Stimulated activated CD4-positive, alpha-beta T cell treated with anti-CD3 and anti-CD28 coated beads, TNF-alpha, amount 100 ng/mL, for 48 hours (primary cell): ENCODE data around the gene DNAI1.
"Not testable (repeated sequence)": the region's sequence is repeated elsewhere in the genome, so short reads cannot be mapped to it uniquely, and the experiment has no call there.

ENCODE experiments used
- DNase-seq, 3 donors: peaks; one replicate each; pipeline ENCODE4 v3.0.0-alpha.2; 2020; ENCODE audit warnings: low read depth in 3 of 3

The DNAI1 gene

DNA sequence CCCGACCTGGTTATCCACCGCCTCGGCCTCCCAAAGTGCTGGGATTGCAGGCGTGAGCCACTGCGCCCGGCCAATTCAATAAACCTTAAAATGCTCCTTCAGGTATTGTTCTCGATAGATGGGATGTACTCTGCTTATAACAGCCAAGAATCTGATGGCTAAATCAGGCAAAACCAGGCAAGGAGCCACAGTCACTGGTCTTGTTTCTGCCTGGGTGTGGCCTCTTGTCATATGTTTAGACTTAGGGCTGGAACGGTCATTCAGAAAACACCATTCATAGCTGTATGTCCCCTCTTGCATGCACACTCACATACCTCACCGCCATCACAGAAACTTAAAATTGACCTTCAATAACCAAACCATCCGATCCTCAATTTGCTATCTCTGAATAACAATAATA is 8.0 kb upstream of the DNAI1 start:
- DNase-seq = no peak

DNA sequence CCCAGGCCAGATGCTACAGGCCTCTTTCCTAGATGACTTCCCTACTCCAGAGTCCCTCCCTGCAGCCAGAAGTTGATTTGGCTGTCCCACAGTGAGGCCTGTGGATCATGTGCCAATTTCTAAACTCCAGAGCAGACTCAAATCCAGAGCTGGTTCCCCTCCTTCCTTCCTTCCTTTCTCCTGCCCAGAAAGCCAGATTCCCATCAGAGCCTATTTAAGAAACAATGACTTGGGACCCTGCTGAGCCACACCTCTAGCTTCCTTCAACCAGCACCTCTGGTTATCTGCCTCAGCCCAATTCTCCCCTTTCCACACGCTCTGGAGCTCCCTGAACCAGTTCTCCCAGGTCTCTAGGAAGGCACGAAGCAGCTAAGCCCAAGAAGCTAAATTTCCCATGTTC is 7.5 kb upstream of the DNAI1 start:
- DNase-seq = no peak

DNA sequence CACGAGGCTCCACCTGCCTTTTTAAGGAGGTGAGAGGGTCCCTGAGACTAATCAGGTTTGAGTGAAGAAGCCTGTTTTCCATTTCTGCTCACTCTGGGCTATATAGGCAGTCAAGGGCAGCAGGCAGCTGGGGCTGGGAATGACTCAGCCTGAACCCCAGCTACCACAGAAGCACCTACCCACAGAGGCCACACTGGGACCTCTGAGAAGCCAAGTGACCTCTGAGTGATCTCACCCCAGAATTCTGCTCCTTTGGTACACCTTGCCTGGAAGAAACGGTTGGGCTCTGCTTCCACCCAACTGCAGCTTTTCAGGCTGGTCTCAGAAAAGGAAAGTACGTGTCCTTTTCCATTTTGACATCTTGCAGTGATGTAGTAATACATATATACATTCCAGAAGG is 7.1 kb upstream of the DNAI1 start:
- DNase-seq = no peak

DNA sequence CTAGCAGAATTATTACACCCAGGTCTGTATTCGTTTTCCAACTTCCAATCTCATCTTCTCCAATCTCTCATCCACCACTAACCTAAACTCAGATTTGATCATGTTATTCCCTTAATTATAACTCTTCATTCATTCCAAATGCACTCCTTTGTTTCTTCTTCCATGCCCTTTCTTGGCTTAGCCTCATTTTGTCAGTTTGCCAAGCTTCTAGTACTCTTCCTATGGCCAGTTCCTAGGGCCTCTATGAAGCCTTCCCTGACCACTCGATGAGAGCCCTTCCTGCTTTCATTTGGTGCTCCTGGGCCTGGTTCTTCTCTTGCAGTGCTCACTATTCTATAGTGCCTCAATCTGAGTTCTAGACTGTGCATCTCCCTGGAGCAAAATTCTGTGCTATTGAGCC is 6.0 kb upstream of the DNAI1 start:
- DNase-seq = no peak

DNA sequence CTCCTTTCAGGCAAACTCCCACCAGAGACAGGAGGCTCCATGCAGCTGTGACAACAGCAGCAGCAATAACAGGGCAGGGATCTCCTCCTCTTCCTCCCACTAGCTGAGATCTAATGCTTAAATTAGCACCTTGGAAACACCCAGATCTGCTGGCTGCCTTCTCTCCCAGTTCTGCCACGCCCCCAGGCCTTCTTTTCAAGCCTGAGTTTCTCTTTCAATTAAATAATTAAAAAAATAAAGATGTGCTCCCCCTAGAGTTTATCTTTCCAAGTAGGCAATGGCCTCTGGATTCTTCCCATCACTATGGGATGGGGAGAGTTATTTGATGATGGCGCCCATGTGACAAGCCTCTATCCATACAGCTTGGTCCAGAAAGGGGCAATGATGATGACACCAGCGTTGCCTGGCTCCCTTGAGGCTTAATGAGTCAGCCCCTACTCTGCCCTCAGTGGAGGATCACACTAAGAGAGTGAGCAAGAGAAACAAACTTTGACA is 4.0 kb upstream of the DNAI1 start:
- DNase-seq = peak in 1 of 3 donors; percentile 6

DNA sequence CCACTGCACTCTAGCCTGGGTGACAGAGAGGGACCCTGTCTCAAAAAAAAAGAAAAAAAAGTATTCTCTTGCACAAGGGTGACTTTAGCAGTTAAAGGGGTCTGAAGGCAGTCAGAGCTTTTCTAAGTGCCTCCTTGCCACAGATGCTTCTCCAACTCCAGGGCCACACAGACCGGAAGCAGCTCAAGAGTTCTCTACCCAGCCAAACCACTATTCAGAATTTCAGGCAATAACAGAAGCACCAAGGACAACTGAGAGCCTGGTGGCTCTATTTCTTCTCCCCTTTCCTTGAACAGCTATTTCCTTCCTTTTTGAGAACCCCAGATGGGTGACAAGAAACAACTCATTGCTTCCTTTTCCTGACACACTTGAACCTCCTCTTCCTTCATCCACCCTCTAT is 2.5 kb upstream of the DNAI1 start:
- DNase-seq = no peak

DNA sequence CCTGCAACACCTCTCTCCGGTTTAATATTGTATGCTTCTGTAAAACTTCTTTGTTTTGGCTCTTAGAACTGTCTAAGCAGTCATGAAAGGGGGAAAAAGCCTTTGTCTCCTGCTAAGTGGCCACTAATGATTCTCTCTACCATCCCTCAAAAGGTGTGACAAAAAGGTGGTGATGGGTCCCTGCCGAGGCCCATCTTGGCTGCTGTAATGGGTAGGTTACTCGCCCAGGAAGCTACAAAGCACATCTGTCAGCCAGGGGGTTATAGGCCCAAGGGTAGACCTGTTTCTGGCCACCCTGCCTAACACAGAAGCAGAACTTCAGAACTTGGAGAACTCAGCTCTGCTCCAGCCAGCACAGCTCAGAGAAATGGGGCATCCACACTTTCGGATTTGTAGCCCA is 1.9 kb upstream of the DNAI1 start:
- no peak for DNase-seq

DNA sequence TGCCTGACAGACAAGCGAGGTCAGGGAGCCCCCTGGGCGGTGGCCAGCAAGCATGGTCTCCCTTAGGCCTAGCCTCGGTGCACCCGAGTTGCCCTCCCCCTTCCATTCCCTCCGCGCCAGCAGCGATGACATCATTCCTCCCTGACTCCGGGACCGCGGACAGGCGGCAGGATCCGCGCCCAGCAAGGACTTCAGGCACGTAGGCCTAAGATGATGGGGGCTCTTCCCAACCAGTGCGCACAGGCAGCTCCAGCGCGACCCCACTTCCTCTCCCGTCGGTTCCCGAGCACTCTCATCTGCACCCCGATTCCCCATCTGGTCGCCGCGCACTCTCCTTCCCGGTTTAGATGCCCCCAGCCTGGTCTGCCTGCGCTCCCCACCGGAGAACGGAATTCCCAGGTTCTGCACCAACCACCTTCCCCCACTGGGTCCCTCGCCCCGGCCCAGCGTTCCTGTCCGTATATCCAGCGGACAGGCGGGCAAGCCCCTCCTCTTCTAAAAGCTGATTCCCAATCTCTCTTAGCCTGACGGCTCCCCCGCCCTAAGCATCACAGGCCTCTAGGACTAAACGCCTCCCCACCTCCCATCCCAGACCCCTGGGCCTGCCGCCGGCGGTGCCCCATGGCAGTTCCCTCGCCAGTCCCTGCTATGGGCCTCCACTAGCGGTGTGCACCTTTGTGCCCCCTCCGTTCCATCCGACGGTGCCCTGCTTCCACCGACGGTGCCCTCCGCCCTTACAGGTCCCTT is 1.2 kb upstream of the DNAI1 start:
- DNase-seq = peak in 1 of 3 donors; percentile 20

DNA sequence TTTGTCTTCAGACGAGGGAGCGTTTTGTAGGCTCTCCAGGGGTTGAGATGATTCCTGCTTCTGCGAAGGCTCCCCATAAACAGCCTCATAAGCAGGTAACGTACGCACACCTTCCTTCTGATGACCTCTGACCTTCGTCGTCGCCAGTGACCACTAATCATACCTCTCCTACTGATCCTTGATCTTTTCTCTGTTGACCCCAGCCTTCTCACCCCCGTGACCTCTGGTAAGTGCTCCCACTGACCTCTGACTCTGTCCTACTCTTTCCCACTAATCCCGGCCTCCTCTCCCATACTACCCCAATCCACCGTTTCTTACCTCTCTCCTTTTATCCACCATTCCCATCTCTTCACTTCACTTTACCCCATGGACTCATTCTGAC is 345 bp downstream of the DNAI1 start:
- no peak for DNase-seq

DNA sequence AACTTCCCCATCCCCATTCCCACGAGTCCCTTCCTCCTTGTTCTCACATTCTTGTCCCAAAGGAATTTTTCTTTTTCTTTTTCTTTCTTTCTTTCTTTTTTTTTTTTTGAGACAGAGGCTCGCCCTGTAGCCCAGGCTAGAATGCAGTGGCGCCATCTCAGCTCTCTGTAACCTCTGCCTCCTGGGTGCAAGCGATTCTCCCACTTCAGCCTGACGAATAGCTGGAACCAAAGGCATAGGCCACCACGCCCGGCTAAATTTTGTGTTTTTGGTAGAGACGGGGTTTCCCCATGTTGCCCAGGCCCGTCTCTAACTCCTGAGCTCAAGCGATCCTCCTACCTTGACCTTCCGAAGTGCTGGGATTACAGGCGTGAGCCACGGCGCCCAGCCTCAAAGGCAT is 751 bp downstream of the DNAI1 start:
- no peak for DNase-seq

DNA sequence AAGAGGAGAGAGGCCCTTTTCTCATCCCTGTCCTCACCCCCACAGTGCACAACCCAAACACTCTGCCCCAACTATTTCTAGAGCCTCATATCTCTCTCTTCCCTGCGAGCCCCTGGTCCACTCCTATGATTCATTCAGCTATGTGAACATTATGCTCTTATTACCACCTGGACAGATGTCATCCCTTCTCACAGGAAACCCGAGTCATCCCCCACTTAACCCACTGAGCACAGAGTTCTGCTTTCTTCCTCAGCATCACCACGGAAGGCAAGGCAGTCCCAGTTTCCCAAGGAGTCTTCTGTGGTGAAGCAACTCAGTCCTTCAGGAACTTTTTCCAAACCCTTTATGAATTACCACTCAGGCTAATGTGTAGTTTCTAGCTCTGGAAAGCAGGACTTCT is 1.3 kb downstream of the DNAI1 start:
- no peak for DNase-seq

DNA sequence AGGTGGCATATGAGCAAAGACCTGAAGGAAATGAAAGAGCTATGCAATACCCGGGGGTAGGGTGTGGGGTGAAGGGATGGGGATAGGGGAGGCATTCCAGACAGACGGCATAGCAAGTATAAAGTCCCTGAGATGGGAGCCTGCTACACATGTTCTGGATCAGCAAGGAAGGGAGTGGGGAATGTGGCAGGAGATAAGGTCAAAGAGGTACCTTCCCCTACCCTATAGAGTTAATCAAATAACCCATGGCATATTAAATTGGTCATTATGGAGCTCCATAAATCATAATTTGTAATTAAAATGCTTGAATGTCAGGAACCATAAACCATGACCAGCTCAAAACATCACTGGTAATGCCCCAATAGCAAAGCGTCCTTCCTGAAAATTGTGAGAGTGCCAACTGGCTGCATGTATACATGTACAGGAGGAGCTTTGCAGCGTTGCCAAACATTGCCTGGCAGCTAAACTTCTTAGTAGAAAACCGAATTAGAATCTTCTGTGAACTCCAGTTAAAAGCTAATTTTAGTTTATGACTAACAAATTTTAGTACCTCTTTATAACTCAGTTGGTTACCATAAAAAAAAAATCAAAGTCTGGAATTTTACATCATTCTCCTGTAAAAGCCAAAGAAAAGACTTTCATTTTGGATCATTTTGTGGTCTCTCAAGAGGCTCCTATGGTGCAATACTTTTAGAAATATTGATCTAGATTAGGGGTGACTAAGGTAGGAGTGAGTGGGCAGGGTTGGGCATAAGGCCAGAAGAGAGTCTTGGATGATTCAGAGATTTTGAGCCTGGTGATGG is 4.7 kb downstream of the DNAI1 start:
- DNase-seq = peak; percentile 63 to 74 (median 67)

DNA sequence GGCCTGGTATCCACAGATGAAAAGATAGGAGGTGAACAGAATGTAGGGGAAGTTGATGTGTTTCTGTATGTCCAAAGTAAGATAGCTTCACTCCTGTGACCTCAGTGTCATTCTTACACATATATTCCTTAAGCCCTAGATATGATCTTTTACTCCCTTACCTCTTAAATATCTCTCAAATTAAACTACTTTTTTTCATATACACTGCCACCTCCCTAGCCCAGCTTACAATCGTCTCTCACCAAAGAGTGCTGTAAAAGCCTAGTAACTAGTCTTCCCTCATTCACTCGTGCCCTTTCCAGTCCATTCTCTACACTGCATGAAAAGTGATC is 5.3 kb downstream of the DNAI1 start:
- DNase-seq = no peak

DNA sequence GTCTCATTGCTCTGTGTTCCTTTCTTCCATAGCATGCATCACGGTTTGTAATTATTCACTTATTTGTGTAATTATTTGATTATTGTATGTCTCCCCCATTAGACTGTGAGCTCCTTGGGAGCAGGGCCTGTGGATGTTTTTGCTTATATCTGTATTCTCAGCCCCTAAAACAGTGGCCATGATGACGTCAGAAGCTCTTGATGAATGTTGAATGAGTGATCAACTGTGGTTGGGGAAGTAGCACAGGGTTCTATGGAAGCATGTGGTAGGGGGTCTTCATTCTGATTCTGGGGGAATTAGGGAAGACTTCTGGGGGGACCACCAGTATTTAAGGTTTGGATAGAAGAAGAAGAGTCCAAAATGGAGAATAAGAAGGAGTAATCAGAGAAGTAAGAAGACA is 6.0 kb downstream of the DNAI1 start:
- DNase-seq = no peak

DNA sequence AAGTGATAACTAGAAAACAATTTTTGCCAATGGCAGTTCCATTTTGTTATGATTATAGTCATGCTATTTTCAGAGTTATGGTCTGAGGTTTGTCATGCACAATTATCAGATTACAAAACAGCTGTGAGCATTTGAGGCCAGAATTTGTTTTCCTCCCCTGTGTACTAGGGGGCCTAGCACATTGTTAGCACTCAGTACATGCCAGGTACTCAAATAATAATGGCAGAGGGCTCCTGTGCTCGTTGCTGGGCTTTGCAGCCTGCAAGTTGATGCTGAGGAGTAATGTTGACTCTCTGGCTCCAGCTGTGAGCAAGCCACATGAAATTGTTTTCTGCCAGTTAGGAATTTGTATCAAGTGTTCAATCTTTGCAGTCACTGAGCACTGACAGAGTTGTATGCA is 6.9 kb downstream of the DNAI1 start:
- DNase-seq = no peak

DNA sequence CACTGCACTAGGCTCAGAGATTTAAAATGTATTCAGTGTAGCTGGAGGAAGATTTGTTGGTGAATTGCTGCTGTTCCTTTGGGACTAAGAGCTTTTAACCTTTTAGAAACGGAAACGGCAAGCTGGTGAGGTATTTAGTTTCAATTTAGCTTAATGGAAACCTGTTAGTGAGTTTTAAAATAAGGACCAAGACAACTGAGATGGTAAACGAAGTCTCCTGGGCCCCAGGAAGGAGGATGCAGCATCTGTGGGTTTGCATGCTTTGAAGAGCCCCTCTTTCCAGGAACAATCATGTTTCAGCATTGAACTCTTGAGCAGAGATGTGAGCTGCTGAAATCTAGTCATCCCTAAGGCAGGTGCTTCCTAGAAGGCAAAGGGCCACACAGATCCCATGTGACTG is 16.5 kb downstream of the DNAI1 start:
- DNase-seq = no peak

DNA sequence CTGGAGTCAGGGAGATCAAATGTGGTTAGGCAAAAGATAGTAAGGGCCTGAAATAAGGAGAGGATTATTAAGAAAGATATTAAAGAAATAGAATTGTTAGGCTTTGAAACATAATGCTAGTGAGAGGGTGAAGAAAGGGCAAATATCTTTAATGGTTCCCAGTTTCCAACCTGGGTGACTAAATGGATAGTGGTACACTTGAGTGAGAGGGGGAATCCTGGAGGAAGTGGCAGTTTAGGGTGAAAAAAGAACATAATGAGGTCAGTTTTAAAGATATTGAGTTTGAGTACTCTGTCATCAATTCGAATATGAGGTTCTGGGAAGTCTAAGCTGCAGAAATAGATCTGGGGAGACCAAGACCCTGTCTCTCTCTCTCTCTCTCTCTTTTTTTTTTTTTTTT is 18.9 kb downstream of the DNAI1 start:
- DNase-seq = no peak

DNA sequence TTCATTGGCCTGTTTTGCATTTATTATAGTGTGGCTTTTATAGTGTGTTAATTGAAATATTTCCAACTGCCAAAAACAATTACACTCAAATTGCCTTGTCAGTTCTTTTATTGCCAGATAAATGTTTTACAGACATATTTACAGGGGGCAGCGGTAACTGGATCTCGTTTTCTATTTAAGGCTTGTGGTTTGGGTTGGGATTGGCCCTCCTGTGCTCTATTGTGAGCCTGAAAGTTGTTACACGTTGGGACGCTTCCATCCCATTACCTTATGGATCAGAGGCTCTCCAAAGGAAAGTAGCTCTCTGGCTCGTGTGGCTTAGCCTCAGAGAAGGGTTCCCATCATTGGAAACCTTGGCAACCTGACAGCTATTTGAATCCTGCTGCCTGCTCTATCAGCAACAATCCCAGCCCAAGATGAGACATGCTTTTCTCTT is 20.8 kb downstream of the DNAI1 start:
- no peak for DNase-seq

DNA sequence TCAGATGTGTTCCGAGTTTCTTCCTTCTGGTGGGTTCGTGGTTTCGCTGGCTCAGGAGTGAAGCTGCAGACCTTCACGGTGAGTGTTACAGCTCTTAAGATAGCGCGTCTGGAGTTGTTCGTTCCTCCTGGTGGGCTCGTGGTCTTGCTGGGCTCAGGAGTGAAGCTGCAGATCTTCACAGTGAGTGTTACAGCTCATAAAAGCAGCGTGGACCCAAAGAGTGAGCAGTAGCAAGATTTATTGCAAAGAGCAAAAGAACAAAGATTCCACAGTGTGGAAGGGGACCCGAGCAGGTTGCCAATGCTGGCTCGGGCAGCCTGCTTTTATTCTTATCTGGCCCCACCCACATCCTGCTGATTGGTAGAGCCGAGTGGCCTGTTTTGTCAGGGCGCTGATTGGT is 23.0 kb downstream of the DNAI1 start:
- DNase-seq = not testable (repeated sequence)

DNA sequence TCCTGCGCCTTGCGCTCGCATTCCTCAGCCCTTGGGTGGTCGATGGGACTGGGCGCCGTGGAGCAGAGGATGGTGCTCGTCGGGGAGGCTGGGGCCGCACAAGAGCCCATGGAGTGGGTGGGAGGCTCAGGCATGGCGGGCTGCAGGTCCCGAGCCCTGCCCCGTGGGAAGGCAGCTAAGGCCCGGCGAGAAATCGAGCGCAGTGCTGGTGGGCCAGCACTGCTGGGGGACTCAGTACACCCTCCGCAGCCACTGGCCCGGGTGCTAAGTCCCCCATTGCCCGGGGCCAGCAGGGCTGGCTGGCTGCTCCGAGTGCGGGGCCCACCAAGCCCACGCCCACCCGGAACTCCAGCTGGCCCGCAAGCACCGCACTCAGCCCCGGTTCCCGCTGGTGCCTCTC is 24.1 kb downstream of the DNAI1 start:
- DNase-seq = not testable (repeated sequence)

DNA sequence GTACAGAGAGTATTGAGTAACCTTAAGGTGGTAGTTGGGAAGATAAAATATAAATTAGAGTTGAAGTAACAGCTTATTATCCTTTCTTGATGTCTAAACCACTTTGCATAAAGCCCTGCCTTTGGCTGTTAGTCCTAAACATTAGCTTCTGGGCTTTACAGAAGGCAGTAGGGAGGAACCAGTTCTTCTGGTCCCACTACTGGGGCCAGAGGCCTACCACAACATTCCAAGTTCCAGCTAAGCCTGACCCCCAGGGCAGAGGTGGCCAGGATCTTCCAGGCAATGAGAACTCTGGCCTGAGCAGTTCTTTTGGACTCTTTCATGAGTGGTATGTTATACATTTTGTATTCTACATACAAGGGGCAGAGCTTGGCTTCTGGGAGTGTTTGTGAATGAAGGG is 26.1 kb downstream of the DNAI1 start:
- DNase-seq = no peak

DNA sequence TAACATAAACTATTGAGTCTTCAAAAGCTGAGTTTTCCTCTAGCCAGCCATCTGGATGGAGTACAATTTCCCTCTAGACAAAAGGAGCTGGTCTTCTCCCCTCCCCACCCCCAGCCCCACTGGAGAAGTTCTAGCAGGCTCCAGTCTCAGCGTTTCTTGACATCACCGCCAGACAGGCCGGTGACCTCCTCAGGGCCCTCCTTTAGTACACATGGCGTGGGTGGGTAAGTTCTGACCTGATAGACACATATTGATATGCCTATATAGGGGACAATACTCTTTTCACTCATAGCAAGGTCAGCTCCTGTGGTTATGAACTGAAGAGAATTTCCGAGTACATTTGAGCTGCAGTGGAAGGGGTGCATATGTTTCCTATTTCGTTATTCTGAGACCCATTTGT is 27.2 kb downstream of the DNAI1 start:
- DNase-seq = no peak

DNA sequence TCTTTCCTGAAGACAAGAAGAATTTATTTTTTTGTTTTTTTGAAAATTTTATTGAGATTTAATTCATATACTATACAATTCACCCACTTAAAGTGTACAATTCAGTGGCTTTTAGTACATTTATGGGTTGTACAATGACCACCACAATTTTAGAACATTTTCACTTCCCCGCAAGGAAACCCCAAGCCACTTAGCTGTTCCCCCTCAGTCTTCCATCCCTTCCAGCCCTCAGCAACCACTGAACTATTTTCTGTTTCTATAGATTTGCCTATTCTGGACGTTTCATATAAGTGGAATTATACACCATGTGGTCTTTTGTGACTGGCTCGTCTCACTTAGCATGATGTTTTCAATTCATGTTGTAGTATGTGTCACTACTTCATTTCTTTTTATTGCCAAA is 28.0 kb downstream of the DNAI1 start:
- DNase-seq = no peak
